Panc1 (cell line): ENCODE results near the gene OTOF. TPM values are rescaled to one million over a fixed set of nuclear protein-coding genes. Genes with fewer than 3 reads are reported as not detected.

ENCODE experiments used
- ATAC-seq: fragments of 200-7000 bp; cut with Tn5 transposase; 2 replicates; pipeline ENCODE4 v1.9.1; 2020; ENCODE audit warnings: mild to moderate bottlenecking, moderate library complexity
- BruUV-seq: library from RNA; stranded (reverse); fragments of 400-500 nt; replicated peaks from 2 replicates; lab custom pipeline; 2021; lab: Mats Ljungman, UMichigan
- CTCF ChIA-PET: fragments of 300-600 bp; sonication (Branson Sonifier 250); formaldehyde crosslinking; loops from one replicate; lab custom pipeline; 2022; ENCODE audit warnings: antibody characterized with exemption; lab: Charles Lee
- POLR2A ChIA-PET: fragments of 300-600 bp; sonication (Branson Sonifier 250); formaldehyde crosslinking; loops from one replicate; lab custom pipeline; 2022; ENCODE audit warnings: antibody characterized with exemption; lab: Charles Lee
- DNase-seq: peaks from one replicate; pipeline ENCODE4 v3.0.0-alpha.2; 2010; ENCODE audit warnings: low read depth, low spot score
- H3K27ac ChIP-seq: 2 replicates; pipeline ENCODE4 v1.5.1; 2011; ENCODE audit warnings: mild to moderate bottlenecking, low read length, inconsistent platforms
- H3K27me3 ChIP-seq: fragments of 200-500 bp; sonication (Bioruptor generic); 2 replicates; pipeline ENCODE4 v1.6.0; 2014; ENCODE audit warnings: low read length, inconsistent platforms; ENCODE audit not compliant: control insufficient read depth, insufficient read depth
- H3K36me3 ChIP-seq: fragments of 200-500 bp; sonication (Bioruptor generic); 2 replicates; pipeline ENCODE4 v1.5.1; 2014; ENCODE audit warnings: inconsistent platforms, mild to moderate bottlenecking, low read length, moderate library complexity; ENCODE audit not compliant: control insufficient read depth, insufficient read depth
- H3K4me1 ChIP-seq: 2 replicates; pipeline ENCODE4 v1.5.1; 2011; ENCODE audit warnings: inconsistent platforms, mild to moderate bottlenecking, low read length, moderate library complexity; ENCODE audit not compliant: control insufficient read depth, insufficient read depth
- H3K4me3 ChIP-seq, 2 experiments: 2 replicates each; pipeline ENCODE4 v1.5.1; 2011 to 2012; ENCODE audit warnings: low read depth in 2 of 2, low read length in 2 of 2, mild to moderate bottlenecking in 2 of 2, inconsistent platforms in 1 of 2, moderate library complexity in 1 of 2
- H3K9me3 ChIP-seq: fragments of 200-500 bp; sonication (Bioruptor generic); 2 replicates; pipeline ENCODE4 v1.5.1; 2014; ENCODE audit warnings: low read depth, mild to moderate bottlenecking, inconsistent platforms, low read length, moderate library complexity; ENCODE audit not compliant: control insufficient read depth, insufficient read depth
- CTCF ChIP-seq: fragments of 450-650 bp; IDR thresholded peaks from 2 replicates; pipeline ENCODE4 v1.5.1; 2017; ENCODE audit warnings: mild to moderate bottlenecking
- POLR2AphosphoS5 ChIP-seq: IDR thresholded peaks from 2 replicates; pipeline ENCODE4 v1.6.1; 2012; ENCODE audit warnings: mild to moderate bottlenecking, low read depth, low read length, moderate library complexity
- REST ChIP-seq, 2 experiments: IDR thresholded peaks; 2 replicates each; pipeline ENCODE4 v1.6.1; 2011 to 2012; ENCODE audit warnings: low read depth in 2 of 2, control low read depth in 1 of 2, low read length in 1 of 2, mild to moderate bottlenecking in 1 of 2, moderate library complexity in 1 of 2; ENCODE audit not compliant: insufficient read depth in 1 of 2
- SIN3A ChIP-seq: IDR thresholded peaks from 2 replicates; pipeline ENCODE4 v1.6.1; 2012; ENCODE audit warnings: low read depth, mild to moderate bottlenecking, low read length, moderate library complexity, borderline replicate concordance; ENCODE audit not compliant: insufficient read depth
- TCF7L2 ChIP-seq: IDR thresholded peaks from 2 replicates; pipeline ENCODE4 v1.6.1; 2011; ENCODE audit warnings: mild to moderate bottlenecking, low read depth, low read length, inconsistent platforms
- in situ Hi-C: cut with HindIII; loops from 2 replicates; pipeline ENCODE4 v1.10.0; 2016; ENCODE audit warnings: low sequenced_read_pairs, low pct_unique_long_range_greater_than_20kb
- intact Hi-C: fragments of 100-400 bp; cut with micrococcal nuclease; formaldehyde crosslinking; loops from one replicate; pipeline ENCODE4 v1.10.0; 2022; ENCODE audit not compliant: unreplicated experiment
- total RNA-seq: library from RNA; stranded (reverse); gene quantifications from one replicate; pipeline ENCODE4 v1.2.1, GENCODE V29; 2021; ENCODE audit not compliant: unreplicated experiment

Gene OTOF
- total RNA-seq, 1 experiment from 2014 or later = 0.41 TPM

- ChIA-PET POLR2A (no interaction called here), CTCF (no interaction called here)
- no peaks in the 10 kb centered on the region for H3K4me1 ChIP-seq
- H3K36me3 ChIP-seq = no peaks in the 10 kb centered on the region
- DNase-seq (no peak), ATAC-seq (no peak)
- no peak overlapping the region for H3K4me3 ChIP-seq
- intact Hi-C loops = no loop called here
- no peak overlapping the region for H3K27ac ChIP-seq
- H3K27me3 ChIP-seq = no peaks in the 10 kb centered on the region
- no peak for TF ChIP-seq POLR2AphosphoS5
- TF ChIP-seq REST (IDR thresholded peaks at IDR 0.05; ENCODE audit: insufficient read depth in 1 of 2, low read depth in 2 of 2, low read length in 1 of 2) = no peak
- no peak for TF ChIP-seq CTCF
- no peak for TF ChIP-seq TCF7L2
- TF ChIP-seq SIN3A = no peak
- no peaks in the 10 kb centered on the region for H3K9me3 ChIP-seq
- BruUV-seq = no TSS peak
- in situ Hi-C loops = no loop called here
Observed at GRCh38 chr2:26493566-26493965, 15.6 kb upstream of the OTOF start.

DNA sequence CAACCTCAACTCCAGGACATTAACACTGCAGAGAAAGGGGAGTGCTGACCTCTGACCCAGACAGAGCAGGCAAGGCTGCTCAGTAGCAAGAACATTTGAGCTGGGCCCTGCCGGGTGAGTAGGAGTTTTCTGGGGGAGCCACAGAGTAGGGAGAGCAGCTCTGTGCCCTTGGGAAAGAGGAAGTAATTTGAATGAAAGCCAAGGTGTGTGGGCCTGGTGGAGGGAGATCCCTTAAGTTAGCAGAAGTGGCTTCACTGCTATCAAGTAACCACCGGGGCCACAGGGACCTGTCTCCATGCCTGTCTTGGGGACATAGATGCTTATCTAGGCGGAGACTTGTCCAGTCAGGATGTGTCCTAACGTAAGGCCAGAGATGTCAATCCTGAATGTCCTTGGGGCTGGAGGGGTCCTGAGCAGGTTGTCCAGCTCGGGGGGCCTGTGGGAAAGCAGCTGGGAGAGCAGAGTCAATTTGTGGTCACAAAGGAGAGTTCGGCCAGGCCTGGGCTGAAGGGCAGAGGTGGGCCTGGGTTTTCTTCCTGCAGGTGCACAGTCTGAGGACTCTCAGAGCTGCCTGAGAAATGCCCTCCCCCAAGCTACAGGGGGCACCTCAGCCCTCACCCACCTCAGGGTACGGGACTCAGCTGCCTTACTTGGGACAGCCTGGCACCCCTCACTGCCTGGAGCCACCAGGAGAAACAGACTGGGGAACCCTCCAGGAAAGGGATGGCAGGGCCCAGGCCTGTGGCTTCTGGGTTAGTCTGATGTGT lies 15.0 kb upstream of the OTOF start:
- Histone ChIP-seq H3K9me3 (no peaks in the 10 kb centered on the region), H3K4me3 (no peak overlapping the region), H3K36me3 (no peaks in the 10 kb centered on the region), H3K4me1 (no peaks in the 10 kb centered on the region), H3K27ac (no peak overlapping the region), H3K27me3 (no peaks in the 10 kb centered on the region)
- POLR2A ChIA-PET = no interaction called here
- DNase-seq (no peak), ATAC-seq (no peak)
- CTCF ChIA-PET = no interaction called here
- in situ Hi-C loops (no loop called here), intact Hi-C loops (no loop called here)
- BruUV-seq = no TSS peak
- TF ChIP-seq TCF7L2 (no peak), REST (IDR thresholded peaks at IDR 0.05; ENCODE audit: insufficient read depth in 1 of 2, low read depth in 2 of 2, low read length in 1 of 2) (no peak), SIN3A (no peak), CTCF (no peak), POLR2AphosphoS5 (no peak)
